Astrocyte (in vitro differentiated cells and primary cell): ENCODE measurements around the gene SLC25A33.

Source experiments
- CTCF ChIP-seq: IDR thresholded peaks from 2 replicates; pipeline ENCODE4 v1.5.1; 2011; ENCODE audit warnings: low read depth, mild to moderate bottlenecking, inconsistent platforms, low read length, moderate library complexity; ENCODE audit not compliant: insufficient read depth
- EZH2 ChIP-seq: IDR thresholded peaks from 2 replicates; pipeline ENCODE4 v1.6.1; 2012; ENCODE audit warnings: mild to moderate bottlenecking, low read length, inconsistent platforms; ENCODE audit not compliant: insufficient read depth

- no peak for TF ChIP-seq CTCF
- no peak for TF ChIP-seq EZH2
Observed at GRCh38 chr1:9626201-9626608, 86.9 kb downstream of the SLC25A33 start.
